ENCODE results near the gene KCNH5. TPM values are rescaled to one million over a fixed set of nuclear protein-coding genes. Genes with fewer than 3 reads are reported as not detected.
"Not testable (repeated sequence)": the region's sequence is repeated elsewhere in the genome, so short reads cannot be mapped to it uniquely, and the experiment has no call there.

KCNH5 gene
- total RNA-seq, 2 experiments from 2014 or later, result not detected

DNA sequence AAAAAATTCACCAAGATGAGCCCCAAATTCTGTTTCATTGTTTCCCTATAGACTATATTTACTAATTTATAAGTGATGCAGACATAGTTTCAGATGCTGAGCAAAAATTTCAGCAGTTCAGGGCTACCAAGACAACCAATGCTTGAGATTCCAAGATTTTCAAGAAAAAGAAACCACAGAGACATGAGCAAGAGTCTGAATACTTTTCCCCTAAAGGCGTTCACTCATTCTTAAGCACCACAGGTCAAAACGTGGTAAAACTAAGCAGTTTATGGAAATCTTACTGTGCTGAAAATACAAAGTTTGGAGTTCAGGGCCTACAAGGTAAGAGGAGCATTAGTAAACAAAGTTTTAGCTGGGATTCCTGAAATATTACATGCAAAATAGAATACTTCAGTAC is 221.2 kb downstream of the KCNH5 start:
- ChIA-PET POLR2A (no interaction called here), CTCF (no interaction called here)
- no peaks in the 10 kb centered on the region for H3K27me3 Mint-ChIP-seq
- intact Hi-C loops (cut with micrococcal nuclease), result no loop called here
- no peak overlapping the region for H3K4me3 Mint-ChIP-seq
- H3K4me1 Mint-ChIP-seq (ENCODE audit: low read depth), result no peaks in the 10 kb centered on the region
- H3K9me3 Mint-ChIP-seq, result peaks cover 6% of the 10 kb centered on the region
- no peak overlapping the region for H3K27ac Mint-ChIP-seq
- DNase-seq, result no peak
- H3K36me3 Mint-ChIP-seq, result no peaks in the 10 kb centered on the region

DNA sequence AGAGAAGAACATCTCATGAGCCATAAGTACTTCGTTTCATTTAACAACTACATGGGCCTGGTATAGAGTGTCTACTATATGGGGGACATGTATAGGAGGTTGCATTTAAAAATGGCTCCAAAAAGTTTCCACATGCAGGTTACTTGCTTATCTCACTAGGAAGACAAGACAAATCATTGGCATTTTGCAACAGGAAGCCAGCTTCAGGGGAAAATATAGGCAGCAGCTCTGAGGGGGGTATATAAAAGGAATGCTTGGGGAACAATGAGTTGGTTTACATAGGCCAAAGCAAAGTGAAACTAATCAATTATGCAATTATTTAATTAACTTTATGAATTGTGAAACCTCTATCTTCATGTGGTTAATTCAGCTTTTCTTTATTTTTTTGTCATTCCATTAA is 225.3 kb downstream of the KCNH5 start:
- no peak overlapping the region for H3K4me3 Mint-ChIP-seq
- no peak for DNase-seq
- intact Hi-C loops (cut with micrococcal nuclease), result no loop called here

DNA sequence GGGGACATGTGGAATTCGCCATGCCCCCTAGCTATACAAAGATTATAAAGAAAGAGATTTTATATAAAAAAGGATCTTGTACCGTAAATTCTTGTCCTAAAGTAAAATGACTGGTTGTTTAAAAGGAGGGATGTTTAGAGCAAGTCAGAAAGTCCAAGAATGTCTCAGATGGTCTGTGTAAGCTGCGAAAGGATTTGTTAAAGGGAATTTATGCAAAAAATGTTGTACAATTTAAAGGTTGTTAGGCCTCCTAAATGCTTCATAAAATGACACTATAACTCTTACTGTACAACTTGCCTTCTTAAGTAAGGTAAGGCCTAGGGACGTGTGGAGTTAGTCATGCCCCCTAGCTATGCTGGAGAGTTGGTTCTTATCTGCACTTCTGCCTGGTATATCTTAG is 237.6 kb downstream of the KCNH5 start:
- CTCF ChIA-PET, result no interaction called here
- POLR2A ChIA-PET, result no interaction called here

More for the DNA sequence above, 225.3 kb downstream of the KCNH5 start:
- Mint-ChIP-seq H3K36me3 (no peaks in the 10 kb centered on the region), H3K27ac (no peak overlapping the region), H3K9me3 (peaks cover 10% of the 10 kb centered on the region), H3K4me1 (ENCODE audit: low read depth) (no peaks in the 10 kb centered on the region), H3K27me3 (no peaks in the 10 kb centered on the region)
- POLR2A ChIA-PET, result no interaction called here
- CTCF ChIA-PET, result no interaction called here

DNA sequence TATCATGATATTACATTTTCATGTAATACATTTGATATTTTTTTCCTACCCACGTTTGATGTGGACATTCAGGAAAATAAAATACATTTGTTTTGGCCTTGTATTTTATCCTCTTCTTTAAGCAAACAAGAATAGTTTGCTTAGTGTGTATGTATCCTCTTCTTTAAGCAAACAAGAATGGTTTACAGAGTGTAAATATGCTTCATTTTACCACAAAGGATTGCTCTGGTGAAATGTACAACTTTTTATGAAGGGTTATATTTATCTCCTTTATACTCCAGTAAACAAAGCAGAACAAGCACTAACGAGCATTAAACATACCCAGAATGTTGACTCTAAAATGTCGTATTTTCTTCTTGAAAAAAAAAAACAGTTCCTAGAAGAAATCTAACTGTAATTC is 244.7 kb downstream of the KCNH5 start:
- Mint-ChIP-seq H3K36me3 (no peaks in the 10 kb centered on the region), H3K9me3 (peaks cover 5% of the 10 kb centered on the region), H3K27me3 (no peaks in the 10 kb centered on the region), H3K4me3 (no peak overlapping the region), H3K4me1 (ENCODE audit: low read depth) (no peaks in the 10 kb centered on the region), H3K27ac (no peak overlapping the region)
- ChIA-PET CTCF (no interaction called here), POLR2A (no interaction called here)
- intact Hi-C loops (cut with micrococcal nuclease), result no loop called here
- DNase-seq, result no peak

More for the DNA sequence above, 237.6 kb downstream of the KCNH5 start:
- intact Hi-C loops (cut with micrococcal nuclease), result no loop called here
- Mint-ChIP-seq H3K27me3 (no peaks in the 10 kb centered on the region), H3K9me3 (peaks cover 2% of the 10 kb centered on the region), H3K4me1 (ENCODE audit: low read depth) (no peaks in the 10 kb centered on the region), H3K4me3 (no peak overlapping the region), H3K36me3 (no peaks in the 10 kb centered on the region), H3K27ac (no peak overlapping the region)
- DNase-seq, result no peak

DNA sequence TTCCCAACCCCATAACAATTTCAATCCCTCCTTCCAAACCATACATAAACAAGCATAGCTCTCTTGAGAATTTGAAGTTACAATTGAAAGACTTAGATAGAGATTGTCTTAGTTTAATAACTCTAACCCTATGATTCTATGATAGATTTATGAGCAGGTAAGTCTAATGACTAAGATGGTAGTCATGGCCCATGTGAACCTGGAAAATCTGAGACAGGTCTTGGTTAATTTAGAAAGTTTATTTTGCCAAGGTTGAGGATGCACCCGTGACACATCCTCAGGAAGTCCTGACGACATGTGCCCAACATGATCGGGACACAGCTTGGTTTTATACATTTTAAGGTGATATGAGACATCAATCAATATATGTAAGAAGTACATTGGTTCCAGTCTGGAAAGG is 248.8 kb downstream of the KCNH5 start:
- DNase-seq, result no peak
- intact Hi-C loops (cut with micrococcal nuclease), result no loop called here
- no peaks in the 10 kb centered on the region for H3K36me3 Mint-ChIP-seq
- H3K27me3 Mint-ChIP-seq, result no peaks in the 10 kb centered on the region
- no peak overlapping the region for H3K27ac Mint-ChIP-seq
- CTCF ChIA-PET, result no interaction called here
- H3K4me3 Mint-ChIP-seq, result no peak overlapping the region
- POLR2A ChIA-PET, result no interaction called here
- H3K9me3 Mint-ChIP-seq, result peaks cover 2% of the 10 kb centered on the region
- H3K4me1 Mint-ChIP-seq (ENCODE audit: low read depth), result no peaks in the 10 kb centered on the region

DNA sequence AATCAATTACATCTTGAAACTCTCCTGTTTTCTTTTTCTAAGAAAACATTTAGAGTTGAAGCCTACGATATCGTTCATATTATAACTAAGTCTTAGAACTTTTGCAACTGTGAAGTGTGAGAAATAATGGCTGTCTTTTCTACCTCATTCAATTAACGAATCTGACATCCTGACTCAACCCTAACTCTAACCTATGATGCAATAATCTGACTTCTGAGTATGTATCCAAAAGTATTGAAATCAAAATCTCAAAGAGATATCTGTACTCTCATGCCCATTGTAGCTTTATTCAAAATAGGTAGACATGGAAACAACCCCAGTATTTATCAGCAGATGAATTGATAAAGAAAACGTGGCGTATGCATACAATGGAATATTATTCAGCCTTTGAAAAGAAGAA is 252.7 kb downstream of the KCNH5 start:
- no peak overlapping the region for H3K4me3 Mint-ChIP-seq
- POLR2A ChIA-PET, result no interaction called here

DNA sequence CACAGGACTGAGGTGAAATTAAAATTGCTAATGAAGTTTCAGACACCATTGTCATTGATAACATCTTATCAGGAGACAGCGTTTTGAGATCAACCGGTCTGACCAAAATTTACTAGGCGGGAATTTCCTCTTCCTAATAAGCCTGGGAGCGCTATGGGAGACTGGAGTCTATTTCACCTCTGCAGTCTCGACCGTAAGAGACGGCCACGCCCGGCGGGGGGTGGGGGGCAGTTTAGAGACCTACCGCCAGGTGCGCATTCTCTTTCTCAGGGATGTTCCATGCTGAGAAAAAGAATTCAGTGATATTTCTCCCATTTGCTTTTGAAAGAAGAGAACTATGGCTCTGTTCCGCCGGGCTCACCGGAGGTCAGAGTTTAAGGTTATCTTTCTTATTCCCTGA is 263.9 kb downstream of the KCNH5 start:
- H3K9me3 Mint-ChIP-seq, result peaks cover 13% of the 10 kb centered on the region
- H3K27me3 Mint-ChIP-seq; H3K27ac Mint-ChIP-seq; H3K36me3 Mint-ChIP-seq; CTCF ChIA-PET; DNase-seq; H3K4me1 Mint-ChIP-seq (ENCODE audit: low read depth); POLR2A ChIA-PET; H3K4me3 Mint-ChIP-seq; intact Hi-C loops (cut with micrococcal nuclease): not testable (repeated sequence)

More for the DNA sequence above, 252.7 kb downstream of the KCNH5 start:
- H3K36me3 Mint-ChIP-seq, result no peaks in the 10 kb centered on the region
- no peak for DNase-seq
- no peaks in the 10 kb centered on the region for H3K4me1 Mint-ChIP-seq (ENCODE audit: low read depth)
- intact Hi-C loops (cut with micrococcal nuclease), result no loop called here
- CTCF ChIA-PET, result no interaction called here
- no peaks in the 10 kb centered on the region for H3K27me3 Mint-ChIP-seq
- H3K9me3 Mint-ChIP-seq, result peaks cover 2% of the 10 kb centered on the region
- no peak overlapping the region for H3K27ac Mint-ChIP-seq

DNA sequence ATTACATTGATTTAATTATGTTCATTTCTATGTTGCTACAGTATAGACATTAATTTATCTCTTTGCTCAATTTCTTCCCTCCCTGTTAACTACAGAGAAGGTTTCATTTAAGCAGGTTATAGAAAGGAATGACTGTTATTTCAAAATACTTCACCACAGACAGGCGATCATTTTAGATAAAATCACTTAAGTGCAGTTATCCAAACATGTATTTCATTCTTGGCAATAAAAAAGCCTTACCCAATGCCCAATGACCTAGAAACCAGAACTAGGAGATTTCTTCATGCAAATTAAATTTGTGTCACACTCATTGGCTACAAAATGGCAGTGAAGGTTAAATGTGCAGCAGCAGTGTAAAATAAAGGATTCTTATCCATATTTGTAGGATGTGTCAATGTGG is 266.4 kb downstream of the KCNH5 start:
- no peaks in the 10 kb centered on the region for H3K36me3 Mint-ChIP-seq
- H3K4me3 Mint-ChIP-seq, result no peak overlapping the region
- H3K27me3 Mint-ChIP-seq, result no peaks in the 10 kb centered on the region
- intact Hi-C loops (cut with micrococcal nuclease), result no loop called here
- H3K9me3 Mint-ChIP-seq, result peaks cover 13% of the 10 kb centered on the region
- H3K4me1 Mint-ChIP-seq (ENCODE audit: low read depth), result no peaks in the 10 kb centered on the region
- no peak overlapping the region for H3K27ac Mint-ChIP-seq
- DNase-seq, result no peak
- POLR2A ChIA-PET, result no interaction called here
- CTCF ChIA-PET, result no interaction called here

DNA sequence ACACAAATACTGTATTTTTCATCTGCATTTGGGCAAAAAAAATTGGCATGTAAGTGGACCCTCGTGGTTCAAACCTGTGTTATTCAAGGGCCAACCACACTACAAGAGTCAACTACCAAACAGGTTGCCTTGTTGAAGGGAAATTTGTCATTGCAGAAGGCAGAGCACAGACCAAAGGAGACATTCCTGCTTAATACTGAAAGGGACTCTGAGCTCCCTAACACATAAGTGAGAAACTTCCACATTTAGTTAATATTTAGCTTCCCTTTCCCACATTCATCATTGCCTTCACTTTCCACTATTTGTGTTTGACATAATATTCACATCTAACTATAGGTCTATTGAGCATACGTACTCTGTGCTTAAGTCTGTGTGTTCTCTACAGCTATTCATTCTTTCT is 266.9 kb downstream of the KCNH5 start:
- Mint-ChIP-seq H3K9me3 (peaks cover 13% of the 10 kb centered on the region), H3K27me3 (no peaks in the 10 kb centered on the region), H3K4me1 (ENCODE audit: low read depth) (no peaks in the 10 kb centered on the region), H3K4me3 (no peak overlapping the region), H3K36me3 (no peaks in the 10 kb centered on the region), H3K27ac (no peak overlapping the region)
- POLR2A ChIA-PET, result no interaction called here
- intact Hi-C loops (cut with micrococcal nuclease), result no loop called here
- CTCF ChIA-PET, result no interaction called here
- DNase-seq, result no peak

DNA sequence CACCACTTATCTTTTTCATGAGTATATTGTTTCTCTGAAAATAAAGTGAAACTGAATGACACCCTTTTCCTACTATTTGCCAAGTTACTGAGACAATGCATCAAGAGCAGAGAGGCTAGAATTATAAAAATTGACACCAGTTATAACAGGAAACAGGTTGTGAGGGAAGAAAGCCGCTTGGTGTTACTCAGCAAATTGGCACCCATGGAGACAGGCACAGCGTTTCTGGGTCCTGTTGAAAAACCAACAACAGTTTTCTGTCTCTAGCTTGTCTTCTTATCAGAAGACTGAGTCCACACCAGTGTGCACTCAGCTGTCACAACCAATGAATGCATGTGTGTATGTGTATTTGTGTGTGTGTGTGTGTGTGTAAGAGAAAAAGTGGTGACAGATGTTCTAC is 267.7 kb downstream of the KCNH5 start:
- H3K27ac Mint-ChIP-seq, result no peak overlapping the region
- no peaks in the 10 kb centered on the region for H3K36me3 Mint-ChIP-seq
- H3K9me3 Mint-ChIP-seq, result peaks cover 13% of the 10 kb centered on the region
- DNase-seq, result no peak
- H3K4me1 Mint-ChIP-seq (ENCODE audit: low read depth), result no peaks in the 10 kb centered on the region
- intact Hi-C loops (cut with micrococcal nuclease), result no loop called here
- no peak overlapping the region for H3K4me3 Mint-ChIP-seq
- ChIA-PET POLR2A (no interaction called here), CTCF (no interaction called here)
- no peaks in the 10 kb centered on the region for H3K27me3 Mint-ChIP-seq

DNA sequence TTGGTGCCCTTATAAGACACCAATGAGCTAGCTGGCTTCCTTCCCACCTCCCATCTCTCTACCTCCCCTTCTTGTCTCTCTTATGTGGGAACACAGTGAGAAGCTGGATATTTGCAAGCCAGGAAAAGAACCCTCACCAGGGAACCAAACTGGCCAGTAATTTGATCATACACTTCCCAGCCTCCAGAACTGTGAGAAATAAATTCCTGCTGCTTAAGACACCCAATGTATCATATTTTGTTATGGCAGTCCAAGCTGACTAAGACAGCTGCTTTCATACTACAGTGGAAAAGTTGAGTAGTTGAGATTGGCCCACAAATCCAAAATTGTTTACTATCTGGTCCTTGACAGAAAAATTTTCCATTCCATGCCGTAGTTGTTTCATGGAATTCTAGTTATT is 269.0 kb downstream of the KCNH5 start:
- Mint-ChIP-seq H3K27ac (no peak overlapping the region), H3K36me3 (no peaks in the 10 kb centered on the region), H3K4me3 (no peak overlapping the region), H3K9me3 (peaks cover 9% of the 10 kb centered on the region), H3K4me1 (ENCODE audit: low read depth) (no peaks in the 10 kb centered on the region), H3K27me3 (no peaks in the 10 kb centered on the region)
- POLR2A ChIA-PET, result no interaction called here
- intact Hi-C loops (cut with micrococcal nuclease), result no loop called here
- no peak for DNase-seq
- CTCF ChIA-PET, result no interaction called here

DNA sequence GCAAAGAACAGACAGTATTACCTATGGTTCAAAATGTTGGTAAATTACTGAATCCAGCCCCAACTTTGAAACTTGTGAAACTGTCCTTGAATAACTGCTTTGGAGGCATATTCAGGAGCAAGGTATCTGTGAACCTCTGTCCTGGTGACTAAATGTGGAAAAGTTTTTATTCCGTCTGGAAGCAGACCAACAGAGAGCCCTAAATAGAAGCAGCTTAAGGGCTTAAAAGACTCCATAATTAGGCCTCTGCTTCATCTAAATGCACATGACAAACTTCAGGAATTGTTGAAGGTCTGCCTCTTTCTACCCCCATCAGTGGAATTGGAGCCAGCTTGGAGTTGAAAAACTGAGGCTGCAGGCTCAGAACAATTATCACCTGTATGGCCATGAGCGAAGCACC is 276.5 kb downstream of the KCNH5 start:
- CTCF ChIA-PET, result no interaction called here
- intact Hi-C loops (cut with micrococcal nuclease), result no loop called here
- H3K9me3 Mint-ChIP-seq, result no peaks in the 10 kb centered on the region
- DNase-seq, result no peak
- H3K27ac Mint-ChIP-seq, result no peak overlapping the region
- no peak overlapping the region for H3K4me3 Mint-ChIP-seq
- POLR2A ChIA-PET, result no interaction called here
- H3K27me3 Mint-ChIP-seq, result no peaks in the 10 kb centered on the region
- no peaks in the 10 kb centered on the region for H3K36me3 Mint-ChIP-seq
- no peaks in the 10 kb centered on the region for H3K4me1 Mint-ChIP-seq (ENCODE audit: low read depth)

DNA sequence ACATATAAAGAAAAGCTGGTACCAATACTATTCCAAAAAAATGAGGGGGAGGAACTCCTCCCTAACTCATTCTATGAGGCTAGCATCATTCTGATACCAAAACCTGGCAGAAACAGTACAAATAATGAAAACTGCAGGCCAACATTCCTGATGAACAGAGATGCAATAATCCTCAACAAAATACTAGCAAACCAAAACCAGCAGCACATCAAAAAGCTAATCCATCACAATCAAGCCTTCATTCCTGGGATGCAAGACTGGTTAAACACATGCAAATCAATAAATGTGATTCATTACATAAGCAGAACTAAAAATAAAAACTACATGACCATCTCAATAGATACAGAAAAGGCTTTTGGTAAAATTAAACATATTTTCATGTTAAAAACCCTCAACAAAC is 281.3 kb downstream of the KCNH5 start:
- no peak overlapping the region for H3K4me3 Mint-ChIP-seq
- no peaks in the 10 kb centered on the region for H3K36me3 Mint-ChIP-seq
- DNase-seq, result no peak
- H3K9me3 Mint-ChIP-seq, result no peaks in the 10 kb centered on the region
- H3K27me3 Mint-ChIP-seq, result no peaks in the 10 kb centered on the region
- no peak overlapping the region for H3K27ac Mint-ChIP-seq
- POLR2A ChIA-PET, result no interaction called here
- CTCF ChIA-PET, result no interaction called here
- no peaks in the 10 kb centered on the region for H3K4me1 Mint-ChIP-seq (ENCODE audit: low read depth)
- intact Hi-C loops (cut with micrococcal nuclease), result no loop called here

DNA sequence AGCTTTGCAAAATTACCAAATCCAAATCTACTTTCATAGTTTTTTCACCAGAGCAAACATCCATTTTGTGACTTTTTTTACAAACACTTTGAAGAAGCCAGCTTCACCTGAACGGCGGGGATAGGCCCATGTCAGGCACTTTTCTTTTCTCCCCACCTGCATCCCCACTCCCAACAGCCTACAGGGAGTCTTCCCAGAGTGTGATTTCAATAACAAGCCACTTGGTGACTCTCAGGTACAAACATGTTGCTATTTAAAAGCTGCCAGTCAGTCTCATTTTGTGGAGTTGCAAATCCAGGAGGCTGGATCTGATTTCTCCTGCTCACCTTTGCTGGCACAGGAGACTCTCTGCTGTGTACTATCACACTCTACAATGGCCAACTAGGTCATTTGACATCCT is 285.5 kb downstream of the KCNH5 start:
- DNase-seq, result no peak
- H3K27me3 Mint-ChIP-seq, result no peaks in the 10 kb centered on the region
- ChIA-PET CTCF (no interaction called here), POLR2A (no interaction called here)
- intact Hi-C loops (cut with micrococcal nuclease), result no loop called here
- no peak overlapping the region for H3K4me3 Mint-ChIP-seq
- no peaks in the 10 kb centered on the region for H3K4me1 Mint-ChIP-seq (ENCODE audit: low read depth)
- H3K9me3 Mint-ChIP-seq, result peaks cover 19% of the 10 kb centered on the region
- no peak overlapping the region for H3K27ac Mint-ChIP-seq
- no peaks in the 10 kb centered on the region for H3K36me3 Mint-ChIP-seq

Data from activated CD4-positive, alpha-beta memory T cell treated with anti-CD3 and anti-CD28 coated beads for 36 hours (primary cell).